C4-2B (cell line): ENCODE data around the gene ADAM33.

Experiments used
- H3K27ac ChIP-seq: fragments of 450-650 bp; 2 replicates; pipeline ENCODE4 v1.5.1; 2017
- CTCF ChIP-seq: fragments of 450-650 bp; conservative IDR thresholded peaks from 2 replicates; pipeline ENCODE4 v1.5.1; 2017; ENCODE audit warnings: mild to moderate bottlenecking
- ZFX ChIP-seq: fragments of 450-650 bp; IDR thresholded peaks from 2 replicates; pipeline ENCODE4 v1.6.1; 2017

Gene ADAM33

DNA sequence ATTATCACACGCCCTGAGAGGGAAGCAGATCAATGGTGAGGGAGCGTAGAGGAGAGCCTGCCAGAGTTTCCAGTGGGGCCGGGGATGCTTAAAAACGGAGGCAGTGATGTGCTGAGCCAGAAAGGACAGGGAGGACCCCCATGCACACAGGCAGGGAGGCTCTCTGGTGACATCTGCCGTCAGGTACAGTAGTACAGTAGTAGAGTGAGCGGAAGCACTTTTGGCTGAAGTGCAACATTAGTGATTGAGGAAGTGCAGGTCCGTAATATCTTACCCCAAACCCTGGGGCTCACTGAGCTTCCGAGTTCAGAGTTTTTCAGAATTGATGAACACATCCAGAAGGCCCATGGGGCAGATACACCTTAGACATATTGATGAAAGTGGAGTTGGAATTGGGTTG lies 60.7 kb downstream of the ADAM33 start:
- no peak overlapping the region for H3K27ac ChIP-seq
- TF ChIP-seq ZFX, result no peak
- no peak for TF ChIP-seq CTCF
